IMR-90 (cell line): Measurements from ENCODE around the gene VRTN.

Experiments
- CTCF ChIP-seq: conservative IDR thresholded peaks from 2 replicates; pipeline ENCODE4 v1.5.1; 2012; ENCODE audit warnings: mild to moderate bottlenecking, low read depth, low read length, improper control_type of control experiment
- MAFK ChIP-seq: IDR thresholded peaks from 2 replicates; pipeline ENCODE4 v1.6.1; 2012; ENCODE audit warnings: low read depth, low read length, improper control_type of control experiment

DNA sequence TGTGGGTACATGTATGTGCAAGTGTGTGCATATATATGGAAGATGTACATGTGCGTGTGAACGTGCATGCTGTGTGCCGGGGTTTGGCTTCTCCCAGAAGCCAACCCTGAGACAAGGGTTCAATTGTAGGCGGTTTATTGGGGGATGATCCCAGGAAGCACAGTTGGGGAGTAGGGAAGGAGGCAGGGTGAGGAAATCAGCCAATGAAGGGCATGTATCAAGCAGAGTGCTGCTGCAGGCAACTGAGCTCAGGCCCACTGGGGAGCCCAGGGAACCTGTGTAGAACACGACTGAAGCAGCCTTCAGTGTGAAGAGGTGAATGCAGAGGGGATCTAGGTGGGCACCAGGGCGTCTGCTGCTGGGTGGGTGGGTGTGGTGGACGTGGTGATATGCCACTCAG, 56.2 kb downstream of the VRTN start:
- TF ChIP-seq CTCF (no peak), MAFK (no peak)
